ENCODE data around the gene ZSWIM8. TPM values are rescaled to one million over a fixed set of nuclear protein-coding genes. Genes with fewer than 3 reads are reported as not detected.

The ZSWIM8 gene
- total and polyA plus RNA-seq, 8 donors = 43.4 to 325 (median 79.6) TPM

DNA sequence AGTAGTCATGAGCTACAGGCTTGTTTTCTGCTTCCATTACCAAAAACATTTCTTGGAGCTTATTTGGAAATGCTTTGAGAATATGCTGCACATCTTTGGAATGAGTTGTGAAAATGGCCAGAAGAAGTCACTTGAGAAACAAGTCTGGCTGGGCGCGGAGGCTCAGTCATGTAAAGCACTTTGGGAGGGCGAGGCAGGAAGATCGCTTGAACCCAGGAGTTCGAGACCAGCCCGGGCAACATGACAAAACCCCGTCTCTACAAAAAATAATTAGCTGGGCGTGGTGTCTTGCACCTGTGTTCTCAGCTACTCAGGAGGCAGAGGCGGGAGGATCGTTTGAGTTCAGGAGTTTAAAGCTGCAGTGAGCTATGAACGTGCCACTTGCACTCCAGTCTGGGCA, 4.4 kb upstream of the ZSWIM8 start:
- 10 to 23% (median 18%) methylated on average over 11 of the region's 11 CpGs for WGBS, 5 donors
- Histone ChIP-seq H3K27ac (peak overlapping the region in 4 of 5 donors; percentile 94 to 97 (median 95)), H3K4me1 (peaks cover 30 to 52% (median 45%) of the 10 kb centered on the region in 4 donors), H3K27me3 (no peaks in the 10 kb centered on the region), H3K36me3 (peaks cover 13 to 41% (median 39%) of the 10 kb centered on the region in 4 donors), H3K9me3 (no peaks in the 10 kb centered on the region), H3K4me3 (peak overlapping the region; percentile 85 to 95 (median 92))
- DNase-seq = no peak
- TF ChIP-seq POLR2AphosphoS5 (IDR thresholded peaks at IDR 0.05) = no peak
- no peak for TF ChIP-seq POLR2A (IDR thresholded peaks at IDR 0.05)
- TF ChIP-seq CTCF (IDR thresholded peaks at IDR 0.05) = no peak
- TF ChIP-seq EP300 (IDR thresholded peaks at IDR 0.05) = no peak
- intact Hi-C loops (cut with DNase I; ENCODE audit: low total_unique reads) = no loop called here

- Histone ChIP-seq H3K4me1 (peaks cover 32 to 57% (median 49%) of the 10 kb centered on the region in 4 donors), H3K36me3 (peaks cover 13 to 35% (median 34%) of the 10 kb centered on the region in 4 donors), H3K4me3 (peak overlapping the region; percentile 85 to 95 (median 92)), H3K27ac (peak overlapping the region; percentile 94 to 97 (median 95)), H3K27me3 (no peaks in the 10 kb centered on the region), H3K9me3 (no peaks in the 10 kb centered on the region)
- WGBS, 5 donors = 0 to 2% (median 1%) methylated on average over 14 of the region's 14 CpGs
- intact Hi-C loops (cut with DNase I; ENCODE audit: low total_unique reads) = no loop called here
- TF ChIP-seq POLR2AphosphoS5 (IDR thresholded peaks at IDR 0.05) (no peak), POLR2A (IDR thresholded peaks at IDR 0.05) (no peak), CTCF (IDR thresholded peaks at IDR 0.05) (no peak), EP300 (IDR thresholded peaks at IDR 0.05) (no peak)
- no peak for DNase-seq
Observed at GRCh38 chr10:73781548-73781878, 3.9 kb upstream of the ZSWIM8 start.

DNA sequence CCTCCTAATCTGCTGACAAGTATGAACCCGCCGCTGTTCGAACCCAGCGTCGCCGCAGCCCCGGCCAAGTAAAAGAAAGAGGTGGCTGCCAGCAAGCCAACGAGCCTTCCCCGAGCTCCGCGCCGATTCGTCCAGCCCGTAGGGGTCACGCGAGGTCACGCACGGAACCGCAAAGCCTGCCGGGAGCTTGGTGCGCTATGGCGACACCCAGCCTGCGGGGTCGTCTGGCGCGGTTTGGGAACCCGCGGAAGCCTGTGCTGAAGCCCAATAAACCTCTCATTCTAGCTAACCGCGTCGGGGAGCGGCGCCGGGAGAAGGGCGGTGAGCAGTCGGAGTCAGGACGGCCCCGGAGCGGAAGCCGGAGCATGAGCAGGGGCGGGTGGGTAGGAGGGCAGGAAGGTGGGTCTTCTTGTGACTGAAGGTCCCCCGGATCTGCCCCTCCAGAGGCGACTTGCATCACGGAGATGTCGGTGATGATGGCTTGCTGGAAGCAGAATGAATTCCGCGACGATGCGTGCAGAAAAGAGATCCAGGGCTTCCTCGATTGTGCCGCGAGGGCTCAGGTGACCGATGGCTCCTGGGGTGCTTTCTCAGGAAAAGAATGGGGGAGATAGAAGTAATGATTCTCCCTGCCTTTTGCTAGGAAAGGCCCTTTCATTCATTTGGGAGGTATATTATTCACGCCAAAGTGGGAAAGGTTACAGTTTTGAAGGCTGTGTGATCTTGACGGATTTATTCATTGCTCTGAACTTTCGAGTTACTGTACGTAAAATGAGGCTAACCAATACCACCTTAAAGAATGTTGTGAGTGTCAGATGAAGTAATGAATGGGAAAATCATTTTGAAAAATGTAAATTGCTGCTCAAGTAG, 3.3 kb upstream of the ZSWIM8 start, which contains the start of gene CHCHD1:
Gene CHCHD1 (plus strand): TSS at position 170 of the 870 bp plus-strand sequence. CDS start 28 bp downstream, at position 198.
- no peak for TF ChIP-seq EP300 (IDR thresholded peaks at IDR 0.05)
- no peak for TF ChIP-seq POLR2A (IDR thresholded peaks at IDR 0.05)
- peak; percentile 74 to 96 (median 79) for TF ChIP-seq POLR2AphosphoS5 (IDR thresholded peaks at IDR 0.05)
- TF ChIP-seq CTCF (IDR thresholded peaks at IDR 0.05) = peak in 1 of 7 experiments; percentile 12
- 0 to 1% (median 0%) methylated on average over 42 to 57 of the region's 57 CpGs for WGBS, 5 donors
- peak within 1 kb of the TSS; percentile 85 to 95 (median 92) for H3K4me3 ChIP-seq
- intact Hi-C loops (cut with DNase I; ENCODE audit: low total_unique reads) = no loop called here
- H3K36me3 ChIP-seq = peaks cover 13 to 30% (median 29%) of the 10 kb centered on the region in 4 donors
- H3K27ac ChIP-seq = peak within 1 kb of the TSS; percentile 94 to 97 (median 95)
- H3K27me3 ChIP-seq = no peaks in the 10 kb centered on the region
- H3K4me1 ChIP-seq = peaks cover 38 to 63% (median 55%) of the 10 kb centered on the region in 4 donors
- H3K9me3 ChIP-seq = no peaks in the 10 kb centered on the region
- DNase-seq = peak; percentile 91 to 97

GRCh38 chr10:73782749-73783085, 2.7 kb upstream of the ZSWIM8 start:
- Histone ChIP-seq H3K36me3 (peaks cover 12 to 25% (median 23%) of the 10 kb centered on the region in 4 donors), H3K9me3 (no peaks in the 10 kb centered on the region), H3K27ac (peak overlapping the region in 4 of 5 donors; percentile 94 to 97 (median 95)), H3K4me1 (peaks cover 43 to 69% (median 61%) of the 10 kb centered on the region in 4 donors), H3K4me3 (peak overlapping the region; percentile 85 to 95 (median 92)), H3K27me3 (no peaks in the 10 kb centered on the region)
- WGBS, 5 donors = 37 to 50% (median 41%) methylated on average over 2 of the region's 2 CpGs
- TF ChIP-seq CTCF (IDR thresholded peaks at IDR 0.05) = no peak
- no peak for TF ChIP-seq EP300 (IDR thresholded peaks at IDR 0.05)
- TF ChIP-seq POLR2A (IDR thresholded peaks at IDR 0.05) = no peak
- no peak for TF ChIP-seq POLR2AphosphoS5 (IDR thresholded peaks at IDR 0.05)
- intact Hi-C loops (cut with DNase I; ENCODE audit: low total_unique reads) = no loop called here
- DNase-seq = no peak

Measured in stomach (tissue), 9 donors.